Stimulated activated CD4-positive, alpha-beta T cell treated with anti-CD3 and anti-CD28 coated beads, Interleukin-4, amount 100 ng/mL, for 48 hours (primary cell): Measurements from ENCODE around the gene PHLDA2.

Experiments
- DNase-seq, 2 donors: peaks; one replicate each; pipeline ENCODE4 v3.0.0-alpha.2; 2020; ENCODE audit warnings: low read depth in 2 of 2

PHLDA2 gene

DNA sequence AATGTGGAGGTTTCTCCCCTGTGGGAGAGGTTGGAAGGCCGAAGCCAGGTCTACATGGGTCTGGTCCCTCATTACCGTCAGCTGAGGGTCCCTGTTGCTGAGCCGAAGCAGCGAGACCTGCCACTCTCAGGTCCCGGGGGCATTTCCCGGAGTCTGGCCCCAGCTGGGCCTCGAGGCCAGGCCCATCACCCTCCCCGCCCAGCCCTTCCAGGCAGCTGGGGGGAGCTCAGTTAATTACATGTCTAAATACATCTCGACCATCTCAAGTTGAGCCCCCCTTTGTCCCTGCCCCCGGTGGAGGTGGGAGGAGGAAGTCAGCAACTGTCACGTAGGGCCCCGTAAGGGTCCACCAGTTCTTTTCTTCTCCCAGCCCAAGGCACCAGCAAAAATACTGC is 47.2 kb downstream of the PHLDA2 start:
- DNase-seq: no peak

DNA sequence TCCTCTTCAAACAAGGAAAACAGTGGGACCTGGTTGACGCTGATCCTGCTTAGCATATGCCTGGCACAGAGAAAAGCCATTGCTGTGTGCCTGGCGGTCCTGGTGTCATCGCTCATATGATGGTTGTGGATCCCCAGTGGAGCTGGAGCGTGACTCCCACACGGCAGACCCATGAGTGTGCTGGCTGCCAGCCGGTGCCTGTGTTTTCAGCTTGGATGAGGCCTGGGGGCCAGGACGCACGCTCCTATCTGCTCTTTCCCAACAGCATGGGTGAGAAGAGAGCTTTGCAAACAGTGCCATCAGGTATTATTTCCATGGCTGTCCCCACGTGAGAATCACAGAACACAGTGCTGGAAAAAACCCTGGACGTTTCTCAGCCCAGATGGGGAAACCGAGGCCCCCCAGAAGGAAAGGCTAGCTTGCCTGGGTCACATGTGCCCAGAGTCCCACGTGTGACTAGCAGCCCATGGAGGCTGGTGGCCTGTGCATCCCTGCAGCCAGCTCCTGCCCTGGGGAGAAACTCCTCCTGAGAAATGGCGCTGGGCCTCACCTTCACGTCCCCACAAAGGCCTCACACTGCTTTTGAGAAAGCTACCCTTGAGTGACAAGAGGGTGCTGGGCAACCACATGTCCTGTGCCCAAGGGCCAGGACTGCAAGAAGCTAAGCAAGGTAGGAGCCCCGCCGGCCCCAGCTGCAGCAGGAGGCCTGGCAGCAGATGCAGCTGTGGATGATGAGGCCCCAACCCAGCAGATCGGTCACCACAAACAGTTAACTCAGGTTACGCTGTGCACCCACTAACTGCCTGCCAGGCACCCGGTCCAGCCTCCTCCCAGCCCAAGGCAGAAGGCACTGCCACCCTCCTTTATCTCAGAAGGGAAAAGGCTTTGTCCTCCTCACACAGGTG is 47.9 kb downstream of the PHLDA2 start:
- no peak for DNase-seq

DNA sequence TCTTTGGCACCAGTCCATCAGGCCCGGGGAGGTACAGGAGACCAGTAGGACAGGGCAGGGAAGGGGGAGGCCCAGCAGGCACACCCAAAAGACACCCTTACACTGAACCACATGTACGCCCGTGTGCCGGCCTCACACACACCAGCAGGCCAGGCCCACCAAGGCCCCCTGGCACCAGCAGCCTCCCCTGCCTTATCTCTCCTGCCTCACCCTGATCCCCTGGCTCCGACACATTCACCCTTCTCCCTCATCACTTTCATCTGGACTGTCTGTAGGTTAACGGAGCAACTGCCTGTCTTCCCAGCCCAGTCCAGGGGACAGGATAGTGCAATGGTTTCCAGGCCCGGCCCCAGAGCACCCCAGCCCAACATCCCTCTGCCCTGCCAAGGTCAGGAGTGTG is 48.6 kb downstream of the PHLDA2 start:
- no peak for DNase-seq

DNA sequence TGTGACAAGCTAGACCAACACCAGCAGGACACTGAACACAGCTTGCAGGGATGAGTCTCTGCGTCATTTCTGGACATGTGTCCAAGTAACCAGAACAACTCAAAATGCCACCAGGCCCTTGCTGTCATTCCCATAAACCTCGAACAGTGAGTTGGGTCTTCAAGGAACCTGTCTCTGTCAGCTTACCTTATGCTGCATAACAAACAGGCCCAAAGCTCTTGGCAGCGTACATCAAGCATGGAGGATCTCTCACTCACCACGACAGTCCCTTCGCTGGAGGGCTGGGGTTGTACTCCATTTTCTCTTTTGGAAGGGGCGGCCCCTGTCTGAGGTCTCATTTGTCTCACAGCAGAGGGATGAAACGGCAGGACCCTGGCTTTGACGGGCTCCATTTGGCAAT is 50.4 kb downstream of the PHLDA2 start:
- no peak for DNase-seq
